Lower lobe of right lung (tissue), 2 donors: Measurements from ENCODE around the gene IMP3. TPM values are rescaled to one million over a fixed set of nuclear protein-coding genes. Genes with fewer than 3 reads are reported as not detected.

Experiments used
- ATAC-seq, 2 donors: fragments of 200-7000 bp; cut with Tn5 transposase; one replicate each; pipeline ENCODE4 v1.9.1; 2020 to 2022; ENCODE audit warnings: mild to moderate bottlenecking in 2 of 2, moderate library complexity in 2 of 2
- DNase-seq: peaks from one replicate; pipeline ENCODE4 v3.0.0-alpha.2; 2020
- H3K27ac ChIP-seq: fragments of 200-600 bp; one replicate; pipeline ENCODE4 v1.8.0; 2022
- H3K27me3 ChIP-seq: fragments of 200-600 bp; one replicate; pipeline ENCODE4 v1.8.0; 2022; ENCODE audit warnings: low read depth
- H3K36me3 ChIP-seq: fragments of 200-600 bp; one replicate; pipeline ENCODE4 v1.8.0; 2022; ENCODE audit warnings: mild to moderate bottlenecking
- H3K4me1 ChIP-seq: fragments of 200-600 bp; one replicate; pipeline ENCODE4 v1.8.0; 2022
- H3K4me3 ChIP-seq: fragments of 200-600 bp; one replicate; pipeline ENCODE4 v1.8.0; 2022; ENCODE audit warnings: mild to moderate bottlenecking
- H3K9me3 ChIP-seq: fragments of 200-600 bp; one replicate; pipeline ENCODE4 v1.8.0; 2022
- CTCF ChIP-seq: fragments of 200-600 bp; IDR thresholded peaks from one replicate; pipeline ENCODE4 v1.8.0; 2022; ENCODE audit warnings: antibody characterized with exemption, mild to moderate bottlenecking
- intact Hi-C: fragments of 100-400 bp; cut with DNase I; formaldehyde crosslinking; loops from one replicate; pipeline ENCODE4 v1.11.0; 2022
- total RNA-seq: library from RNA; stranded (reverse); fragmentation: NEBNext Ultra II Directional; extraction: Animal tissue kit (Norgen Biotek cat#: 25700); gene quantifications from one replicate; pipeline ENCODE4 v1.2.1, GENCODE V29; 2021
- donor health status: DM: no; HTN: yes; CAD: no; lungs with severe emphysema.

IMP3 gene
- total RNA-seq, 1 donor from 2014 or later = 56.5 TPM

- intact Hi-C loops = no loop called here
- Histone ChIP-seq H3K27me3 (no peaks in the 10 kb centered on the region), H3K27ac (no peak overlapping the region), H3K4me3 (peak overlapping the region; percentile 82), H3K9me3 (no peaks in the 10 kb centered on the region), H3K4me1 (peaks cover 76% of the 10 kb centered on the region), H3K36me3 (peaks cover 25% of the 10 kb centered on the region)
- no peak for ATAC-seq
- no peak for TF ChIP-seq CTCF
- DNase-seq = no peak
Observed at GRCh38 chr15:75649848-75650247, 9.8 kb upstream of the IMP3 start.

- no peak for TF ChIP-seq CTCF
- Histone ChIP-seq H3K4me1 (peaks cover 70% of the 10 kb centered on the region), H3K27me3 (no peaks in the 10 kb centered on the region)
Observed at GRCh38 chr15:75649045-75649761, 9.2 kb upstream of the IMP3 start.

GRCh38 chr15:75648156-75649000 is 8.4 kb upstream of the IMP3 start:
- TF ChIP-seq CTCF = no peak
- Histone ChIP-seq H3K4me1 (peaks cover 62% of the 10 kb centered on the region), H3K4me3 (peak overlapping the region; percentile 82), H3K36me3 (peaks cover 17% of the 10 kb centered on the region), H3K27ac (peak overlapping the region; percentile 95), H3K9me3 (no peaks in the 10 kb centered on the region), H3K27me3 (no peaks in the 10 kb centered on the region)
- ATAC-seq (peak; percentile 47 to 55), DNase-seq (peak; percentile 68)
- intact Hi-C loops = no loop called here

More at GRCh38 chr15:75649045-75649761, 9.2 kb upstream of the IMP3 start:
- ATAC-seq (no peak), DNase-seq (no peak)
- peak overlapping the region; percentile 95 for H3K27ac ChIP-seq
- H3K36me3 ChIP-seq = peaks cover 19% of the 10 kb centered on the region
- no peaks in the 10 kb centered on the region for H3K9me3 ChIP-seq
- intact Hi-C loops = no loop called here
- peak overlapping the region; percentile 82 for H3K4me3 ChIP-seq

- ATAC-seq (peak; percentile 93), DNase-seq (peak; percentile 86)
- Histone ChIP-seq H3K4me1 (peaks cover 53% of the 10 kb centered on the region), H3K36me3 (peaks cover 17% of the 10 kb centered on the region), H3K9me3 (no peaks in the 10 kb centered on the region), H3K4me3 (peak within 1 kb of the TSS; percentile 82), H3K27ac (peak within 1 kb of the TSS; percentile 95), H3K27me3 (no peaks in the 10 kb centered on the region)
- peak; percentile 48 for TF ChIP-seq CTCF
- intact Hi-C loops = no loop called here
Observed at GRCh38 chr15:75647370-75648155, 7.5 kb upstream of the IMP3 start, which contains the start of gene SNX33. TSS of gene SNX33 (plus strand) at chr15:75647912. CDS start at chr15:75649103, 1,191 bp downstream.

- peaks cover 17% of the 10 kb centered on the region for H3K36me3 ChIP-seq
- no peaks in the 10 kb centered on the region for H3K9me3 ChIP-seq
- H3K27me3 ChIP-seq = no peaks in the 10 kb centered on the region
- peak overlapping the region; percentile 82 for H3K4me3 ChIP-seq
- ATAC-seq = peak; percentile 43 to 47
- peak; percentile 61 for DNase-seq
- intact Hi-C loops = no loop called here
- TF ChIP-seq CTCF = no peak
- peak overlapping the region; percentile 95 for H3K27ac ChIP-seq
- peaks cover 47% of the 10 kb centered on the region for H3K4me1 ChIP-seq
Observed at GRCh38 chr15:75646944-75647364, 6.9 kb upstream of the IMP3 start.
